ENCODE data around the gene PDE5A. TPM values are rescaled to one million over a fixed set of nuclear protein-coding genes. Genes with fewer than 3 reads are reported as not detected.

The PDE5A gene
- total RNA-seq: 115 and 186 TPM in 2 replicates

DNA sequence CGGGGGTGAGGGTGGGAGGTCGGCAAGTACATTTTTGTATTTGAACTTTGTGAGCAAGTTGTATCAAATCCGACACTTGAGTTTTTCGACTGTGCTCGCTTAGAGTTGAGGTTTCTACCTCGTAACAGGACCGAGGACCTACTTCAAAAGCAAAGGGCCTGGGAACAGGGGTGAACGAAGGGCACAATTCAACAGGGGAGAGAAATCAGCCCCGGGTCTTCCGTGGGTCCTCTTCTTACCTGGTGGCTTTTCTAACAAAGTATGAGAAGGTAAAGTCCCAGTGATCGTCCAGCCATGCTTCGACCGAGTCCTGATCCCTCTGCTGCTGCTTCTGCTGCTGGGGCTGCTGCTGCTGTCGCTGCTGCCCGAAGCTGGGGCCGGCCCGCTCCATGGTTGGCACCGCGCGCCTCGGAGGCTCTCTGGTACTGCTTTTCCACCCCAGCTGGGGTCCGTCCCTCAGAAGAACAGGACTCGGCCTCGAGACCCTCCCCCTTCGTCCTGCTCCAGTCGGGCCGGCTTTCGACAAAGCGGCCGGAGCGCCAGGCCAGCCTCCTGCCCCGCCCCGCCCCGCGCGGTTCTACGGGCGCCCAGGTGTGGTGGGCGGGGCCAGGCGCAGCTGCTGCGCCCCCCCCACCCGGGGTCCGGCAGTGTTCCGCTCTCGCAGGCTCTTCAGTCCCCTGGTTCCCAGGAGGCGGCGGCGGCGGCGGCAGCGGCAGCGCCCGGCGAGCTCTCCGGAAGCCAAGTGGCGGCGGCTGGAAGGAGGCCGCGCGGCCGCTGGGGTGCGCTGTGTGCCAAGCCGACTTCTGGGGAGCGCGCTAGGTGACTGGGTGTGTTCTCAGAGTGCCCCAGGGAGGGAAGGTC is at the start of gene PDE5A:
Gene PDE5A (minus strand): TSS at position 524 of the 861 bp plus-strand sequence. CDS start 133 bp downstream, at position 391.

Small RNA genes within 50 kb of the gene (small RNA-seq; reads per million reads assigned to genes)
- not detected for gene RF00614
